Stimulated activated CD8-positive, alpha-beta memory T cell treated with anti-CD3 and anti-CD28 coated beads, Interleukin-12 subunit alpha, Interleukin-12 subunit beta, amount 100 ng/mL, for 4 hours (primary cell): ENCODE data around the gene LMBR1L.

ENCODE experiments used
- DNase-seq: peaks from one replicate; pipeline ENCODE4 v3.0.0-alpha.2; 2020; ENCODE audit warnings: low read depth

LMBR1L gene

GRCh38 chr12:49111206-49111605 lies 559 bp upstream of the LMBR1L start:
- DNase-seq, result no peak

- DNase-seq, result no peak
Observed at GRCh38 chr12:49109641-49110463, 795 bp downstream of the LMBR1L start.

GRCh38 chr12:49108958-49109404 lies 1.7 kb downstream of the LMBR1L start:
- no peak for DNase-seq

GRCh38 chr12:49105504-49106084 lies 5.1 kb downstream of the LMBR1L start:
- no peak for DNase-seq

GRCh38 chr12:49104822-49105221 lies 5.8 kb downstream of the LMBR1L start:
- DNase-seq, result no peak

- DNase-seq, result no peak
Observed at GRCh38 chr12:49100380-49100779, 10.3 kb downstream of the LMBR1L start.

- DNase-seq, result no peak
Observed at GRCh38 chr12:49098703-49099102, 11.9 kb downstream of the LMBR1L start.

GRCh38 chr12:49098035-49098451 lies 12.6 kb downstream of the LMBR1L start:
- peak; percentile 21 for DNase-seq

GRCh38 chr12:49097381-49097780 lies 13.3 kb downstream of the LMBR1L start:
- DNase-seq, result no peak

GRCh38 chr12:49094975-49095365 lies 15.7 kb downstream of the LMBR1L start:
- no peak for DNase-seq

- DNase-seq, result no peak
Observed at GRCh38 chr12:49094160-49094974, 16.3 kb downstream of the LMBR1L start, which contains the start of gene DHH. Gene DHH (minus strand): TSS chr12:49094801. CDS start chr12:49094512, 289 bp downstream.

GRCh38 chr12:49093792-49094159 lies 16.9 kb downstream of the LMBR1L start:
- DNase-seq, result no peak

GRCh38 chr12:49092816-49093406 lies 17.7 kb downstream of the LMBR1L start:
- DNase-seq, result no peak

GRCh38 chr12:49092086-49092815 lies 18.4 kb downstream of the LMBR1L start:
- peak; percentile 33 for DNase-seq

GRCh38 chr12:49091836-49092085 lies 18.9 kb downstream of the LMBR1L start:
- no peak for DNase-seq

GRCh38 chr12:49091056-49091835 lies 19.4 kb downstream of the LMBR1L start:
- no peak for DNase-seq

GRCh38 chr12:49089821-49090773 lies 20.6 kb downstream of the LMBR1L start:
- DNase-seq, result peak; percentile 19

- no peak for DNase-seq
Observed at GRCh38 chr12:49088932-49089330, 21.7 kb downstream of the LMBR1L start.

- peak; percentile 42 for DNase-seq
Observed at GRCh38 chr12:49088150-49088931, 22.3 kb downstream of the LMBR1L start.
